Small intestine (tissue), 16 donors: ENCODE data around the gene ZFAND4. TPM values are rescaled to one million over a fixed set of nuclear protein-coding genes. Genes with fewer than 3 reads are reported as not detected.
A peak's percentile ranks its signal among the peaks of the same experiment; 100 is the strongest.
"Not testable (repeated sequence)": the region's sequence is repeated elsewhere in the genome, so short reads cannot be mapped to it uniquely, and the experiment has no call there.

Experiments used
- DNase-seq, 2 donors: peaks; one replicate each; pipeline versions ENCODE4 v3.0.0 to v3.0.0-alpha.2; 2013
- FAIRE-seq: peaks from 2 replicates; lab custom pipeline; 2012; peaks lifted over from hg19 to GRCh38; lab: Jason Lieb, UNC
- H3K27ac ChIP-seq, 3 donors: one replicate each; pipeline ENCODE4 v1.5.1; 2013; ENCODE audit warnings: low read length in 2 of 3, mild to moderate bottlenecking in 2 of 3, control low read depth in 1 of 3, inconsistent platforms in 1 of 3, low read depth in 1 of 3, moderate library complexity in 1 of 3
- H3K27me3 ChIP-seq, 3 donors: one replicate each; pipeline ENCODE4 v1.6.1; 2013; ENCODE audit warnings: low read length in 3 of 3, inconsistent platforms in 1 of 3; ENCODE audit not compliant: control insufficient read depth in 3 of 3, insufficient read depth in 3 of 3
- H3K36me3 ChIP-seq, 3 donors: one replicate each; pipeline ENCODE4 v1.6.1; 2013; ENCODE audit warnings: low read length in 3 of 3, inconsistent platforms in 1 of 3, low read depth in 1 of 3, mild to moderate bottlenecking in 1 of 3, moderate library complexity in 1 of 3; ENCODE audit not compliant: control insufficient read depth in 3 of 3, insufficient read depth in 2 of 3
- H3K4me1 ChIP-seq, 3 donors: one replicate each; pipeline ENCODE4 v1.6.1; 2013; ENCODE audit warnings: low read length in 2 of 3, inconsistent platforms in 1 of 3, low read depth in 1 of 3, mild to moderate bottlenecking in 1 of 3, moderate library complexity in 1 of 3; ENCODE audit not compliant: control insufficient read depth in 3 of 3, insufficient read depth in 2 of 3
- H3K4me3 ChIP-seq, 3 donors: one replicate each; pipeline ENCODE4 v1.5.1; 2013; ENCODE audit warnings: low read length in 3 of 3, control low read depth in 1 of 3, inconsistent platforms in 1 of 3, low read depth in 1 of 3, mild to moderate bottlenecking in 1 of 3, moderate library complexity in 1 of 3
- H3K9me3 ChIP-seq, 2 donors: one replicate each; pipeline ENCODE4 v1.6.1; 2013; ENCODE audit warnings: low read depth in 1 of 2, low read length in 1 of 2; ENCODE audit not compliant: control insufficient read depth in 2 of 2, insufficient read depth in 1 of 2
- WGBS, 3 donors: extraction: QIAGEN DNeasy Blood & Tissue Kit; methylation state at CpG; one replicate each; pipeline ENCODE4 v1.1.7; 2013; 5-methylcytosine and 5-hydroxymethylcytosine counted together
- long read RNA-seq, 10 donors: transcript quantifications; one replicate each; lab custom pipeline, GENCODE V29; 2026
- polyA plus RNA-seq, 4 donors: library from polyadenylated mRNA; stranded (reverse) in 3 of 4; unstranded in 1 of 4; fragments of 200-250 nt in 3 of 4; fragments of 120-200 nt in 1 of 4; gene quantifications; one replicate each; pipeline versions ENCODE4 v1.2.1 to v1.2.3, GENCODE V29; 2013
- donor health status: healthy with polysubstance abuse.
- donor health status: control.
- donor health status: control.
- donor health status: Bipolar disorder and iron deficiency.
- donor health status: healthy.

ZFAND4 gene
- 10 to 100 TPM in 1 of 4 donors, 1 to 10 TPM in 2, under 1 TPM in 1; 0.81 to 11.7 (median 3.8) TPM for polyA plus RNA-seq
- long read RNA-seq, donor 1, partial matches to known transcripts = 0 of 1 reads
- long read RNA-seq, donor 1, other reads (novel, unspliced or antisense) = 0 of 1 reads
- long read RNA-seq, donor 2 = 0 reads
- long read RNA-seq, donor 3 = 0 reads
- long read RNA-seq, donor 4 = 0 reads
- long read RNA-seq, donor 5 = 0 reads
- long read RNA-seq, donor 6 = 0 reads
- long read RNA-seq, donor 7 = 0 reads
- long read RNA-seq, donor 8 = 0 reads
- long read RNA-seq, donor 9 = 0 reads
- long read RNA-seq, donor 10 = 0 reads

DNA sequence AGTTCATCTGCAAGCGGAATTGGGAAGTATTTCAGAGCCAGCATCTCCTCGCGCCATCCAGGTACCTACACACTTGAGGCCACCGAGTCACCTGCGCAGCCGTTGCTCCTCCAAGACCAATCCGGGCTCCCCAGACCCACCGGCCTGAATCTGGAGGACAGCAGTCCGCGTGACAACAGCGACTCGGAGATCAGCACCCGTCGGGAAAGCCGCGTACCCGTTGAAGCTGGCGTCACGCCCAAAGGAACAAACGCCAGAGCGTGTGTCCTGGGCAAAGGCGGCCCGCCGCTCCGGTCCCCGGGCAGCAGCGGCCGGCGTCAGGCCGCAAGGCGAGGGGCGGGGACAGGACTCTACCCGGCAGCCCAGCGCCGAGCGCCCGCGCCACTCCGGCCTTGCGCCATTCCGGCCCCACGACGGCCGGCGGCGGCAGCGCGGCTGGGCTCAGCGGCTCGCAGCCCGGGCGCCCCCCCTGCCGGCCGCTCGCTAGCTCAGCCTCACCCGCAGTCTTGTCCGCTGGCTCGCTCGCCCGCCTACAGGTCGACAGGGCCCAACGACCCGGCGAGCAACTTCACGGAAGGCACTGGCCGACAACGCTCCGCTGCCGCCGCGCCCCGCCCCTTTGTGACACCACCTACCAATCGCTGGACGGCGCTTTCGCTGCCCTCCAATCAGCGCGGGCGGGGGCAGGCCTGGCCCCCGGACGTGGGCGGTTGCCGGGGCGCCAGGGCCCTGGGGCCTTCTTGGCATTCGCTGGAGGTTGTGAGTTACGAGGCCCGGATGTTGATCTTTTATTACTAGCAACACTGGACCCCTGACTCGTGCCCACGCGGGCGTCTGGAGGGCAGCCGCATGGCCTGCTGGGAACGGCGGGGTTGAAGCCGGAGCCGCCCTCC is at the start of gene ZFAND4:
ZFAND4 (minus strand) TSS at position 592 of the 893 bp plus-strand sequence. CDS start 9,047 bp downstream, outside the sequence.
- Histone ChIP-seq H3K4me3 (peak within 1 kb of the TSS; percentile 45 to 90 (median 69)), H3K27me3 (no peaks in the 10 kb centered on the region), H3K36me3 (no peaks in the 10 kb centered on the region), H3K9me3 (no peaks in the 10 kb centered on the region), H3K27ac (peak within 1 kb of the TSS; percentile 81 to 89 (median 88)), H3K4me1 (no peaks in the 10 kb centered on the region)
- DNase-seq (peak; percentile 97 to 98), FAIRE-seq (no peak)
- WGBS, 3 donors = 0% methylated on average over 76 to 96 of the region's 96 CpGs

GRCh38 chr10:45721503-45721902 is 48.9 kb upstream of the ZFAND4 start:
- not testable (repeated sequence) for FAIRE-seq, H3K9me3 ChIP-seq, H3K4me3 ChIP-seq, H3K27ac ChIP-seq, H3K4me1 ChIP-seq, DNase-seq, H3K36me3 ChIP-seq, H3K27me3 ChIP-seq
- 73 to 87% (median 77%) methylated on average over 7 to 10 of the region's 10 CpGs for WGBS, 3 donors

GRCh38 chr10:45717642-45718041 is 45.1 kb upstream of the ZFAND4 start:
- H3K9me3 ChIP-seq, H3K4me1 ChIP-seq, H3K4me3 ChIP-seq, FAIRE-seq, DNase-seq, H3K36me3 ChIP-seq, H3K27ac ChIP-seq, H3K27me3 ChIP-seq: not testable (repeated sequence)
- 49 to 64% (median 57%) methylated on average over 1 of the region's 1 CpG for WGBS, 3 donors

GRCh38 chr10:45717053-45717452 is 44.5 kb upstream of the ZFAND4 start:
- not testable (repeated sequence) for H3K27ac ChIP-seq, FAIRE-seq
- 16 to 57% (median 44%) methylated on average over 3 of the region's 3 CpGs for WGBS, 3 donors

GRCh38 chr10:45711223-45711622 is 38.7 kb upstream of the ZFAND4 start:
- WGBS, 3 donors = 59 to 80% (median 79%) methylated on average over 2 to 3 of the region's 5 CpGs

More at GRCh38 chr10:45717053-45717452, 44.5 kb upstream of the ZFAND4 start:
- not testable (repeated sequence) for H3K36me3 ChIP-seq, H3K4me3 ChIP-seq, H3K9me3 ChIP-seq, H3K4me1 ChIP-seq, H3K27me3 ChIP-seq
- peak; percentile 3 to 71 for DNase-seq

DNA sequence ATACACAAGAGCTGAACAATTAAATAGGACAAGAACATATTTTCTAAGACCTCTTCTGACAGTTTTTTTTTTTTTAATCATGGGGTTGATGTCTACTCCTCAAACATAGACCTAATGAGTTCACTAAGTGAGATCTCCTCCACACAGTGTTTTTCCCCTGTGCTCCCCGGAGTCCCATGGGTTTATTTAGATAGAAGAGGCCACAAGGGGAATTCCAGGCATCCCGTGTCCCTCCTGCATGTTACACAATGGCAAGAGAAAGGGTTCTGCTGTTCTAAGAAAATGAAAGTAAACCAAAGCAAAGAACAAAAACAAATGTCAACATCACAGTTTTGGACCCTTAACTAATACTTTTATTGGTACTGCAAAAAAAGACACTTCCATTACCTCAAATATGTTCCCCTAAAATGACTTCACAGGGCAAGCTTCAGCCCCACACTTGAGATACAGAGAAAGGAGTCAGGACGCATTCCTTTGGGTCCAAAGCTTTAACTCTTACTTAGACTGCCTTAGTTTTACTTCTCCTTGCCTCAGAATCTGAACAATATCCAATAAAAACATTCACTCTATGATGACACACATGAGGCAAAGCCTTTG is 37.7 kb upstream of the ZFAND4 start:
- H3K9me3 ChIP-seq, H3K36me3 ChIP-seq, H3K4me1 ChIP-seq, FAIRE-seq, H3K27me3 ChIP-seq, H3K4me3 ChIP-seq: not testable (repeated sequence)
- H3K27ac ChIP-seq = peak overlapping the region in 1 of 3 donors; percentile 55
- peak in 1 of 2 donors; percentile 6 for DNase-seq
- WGBS, 3 donors = 23 to 39% (median 25%) methylated on average over 2 of the region's 3 CpGs

More at GRCh38 chr10:45711223-45711622, 38.7 kb upstream of the ZFAND4 start:
- H3K27ac ChIP-seq, FAIRE-seq, H3K4me3 ChIP-seq, H3K4me1 ChIP-seq, DNase-seq, H3K9me3 ChIP-seq, H3K27me3 ChIP-seq, H3K36me3 ChIP-seq: not testable (repeated sequence)

DNA sequence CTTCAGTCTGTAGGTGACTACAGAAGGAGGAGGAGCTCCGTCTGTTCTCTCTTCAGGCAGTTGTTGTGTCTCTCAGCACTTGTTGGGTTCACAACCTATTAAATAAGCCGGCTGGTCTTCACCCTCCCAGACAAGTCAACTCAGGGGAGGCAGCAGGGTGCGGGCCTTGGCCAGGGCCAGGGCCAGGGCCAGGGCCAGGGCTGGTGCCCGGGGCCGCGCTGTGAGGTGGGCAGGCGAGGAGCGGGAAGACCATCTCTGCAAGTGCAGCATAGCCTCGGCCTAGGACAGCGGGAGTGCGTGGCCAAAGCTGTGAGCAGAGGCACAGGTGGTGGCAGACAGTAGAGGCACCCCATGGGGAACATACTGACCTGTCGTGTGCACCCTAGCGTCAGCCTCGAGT is 5.9 kb upstream of the ZFAND4 start:
- H3K4me1 ChIP-seq, H3K36me3 ChIP-seq, H3K4me3 ChIP-seq, H3K27me3 ChIP-seq, DNase-seq, FAIRE-seq, H3K27ac ChIP-seq, H3K9me3 ChIP-seq: not testable (repeated sequence)
- 87 to 90% (median 90%) methylated on average over 9 to 13 of the region's 14 CpGs for WGBS, 3 donors

DNA sequence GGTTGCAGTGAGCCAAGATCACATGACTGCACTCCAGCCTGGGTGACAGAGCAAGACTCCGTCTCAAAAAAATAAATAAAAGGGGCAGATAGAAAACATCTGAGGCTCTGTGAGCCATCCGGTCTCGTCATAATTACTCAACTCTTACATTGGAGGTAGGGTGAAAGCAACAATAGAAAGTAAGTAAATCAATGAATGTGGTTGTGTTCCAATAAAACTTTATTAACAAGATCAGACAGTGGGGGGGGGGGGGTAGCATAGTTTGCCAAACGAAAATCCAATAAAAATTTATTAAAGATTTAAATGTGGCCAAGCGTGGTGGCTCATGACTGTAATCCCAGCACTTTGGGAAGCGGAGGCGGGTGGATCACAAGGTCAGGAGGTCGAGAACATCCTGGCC is 2.8 kb upstream of the ZFAND4 start:
- H3K4me3 ChIP-seq = no peak overlapping the region
- FAIRE-seq (no peak), DNase-seq (no peak)
- H3K36me3 ChIP-seq = no peaks in the 10 kb centered on the region
- H3K9me3 ChIP-seq = no peaks in the 10 kb centered on the region
- H3K27me3 ChIP-seq = no peaks in the 10 kb centered on the region
- no peaks in the 10 kb centered on the region for H3K4me1 ChIP-seq
- H3K27ac ChIP-seq = no peak overlapping the region
- WGBS, 3 donors = 84 to 87% (median 86%) methylated on average over 8 of the region's 8 CpGs
